ENCODE measurements around the gene ETHE1. TPM values are rescaled to one million over a fixed set of nuclear protein-coding genes. Genes with fewer than 3 reads are reported as not detected.

The ETHE1 gene
- total and polyA plus RNA-seq, 2 donors (not counting 1 experiment from before 2014, with no cell fraction given), result 16.0 to 39.4 TPM

DNA sequence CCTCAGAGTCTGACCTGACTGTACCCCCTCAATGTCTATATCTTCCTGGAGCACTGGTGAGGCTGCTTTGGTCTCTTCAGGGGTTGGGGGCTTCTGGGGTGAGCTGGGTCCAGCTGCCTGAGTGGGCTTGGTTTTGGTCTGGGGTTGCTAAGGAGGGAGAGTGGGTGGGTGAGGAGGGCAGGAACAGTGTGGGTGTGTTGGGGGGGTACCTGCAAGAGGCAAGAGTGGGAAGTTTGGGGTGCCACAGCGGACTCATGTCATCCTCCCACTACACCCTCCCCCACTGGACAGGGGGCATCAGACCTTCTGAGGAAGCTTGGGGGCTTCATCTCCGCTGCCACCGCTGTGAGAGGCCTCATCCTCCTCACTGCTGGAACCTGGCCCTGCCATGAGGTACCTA is 19.6 kb upstream of the ETHE1 start:
- Histone ChIP-seq H2AFZ (ENCODE audit: insufficient read depth, low read depth, low read length, poor library complexity, severe bottlenecking) (no peak overlapping the region), H3K4me1 (ENCODE audit: control insufficient read depth in 2 of 2, insufficient read depth in 2 of 2, low read length in 2 of 2) (no peaks in the 10 kb centered on the region), H3K27ac (ENCODE audit: low read length in 2 of 2) (no peak overlapping the region), H3K4me3 (ENCODE audit: control extremely low read depth in 1 of 5, extremely low read depth in 1 of 5, insufficient read depth in 1 of 5, low read depth in 2 of 5, low read length in 4 of 5) (no peak overlapping the region), H3K9me3 (ENCODE audit: control extremely low read depth in 1 of 3, control insufficient read depth in 2 of 3, insufficient read depth in 1 of 3, low read length in 2 of 3) (no peaks in the 10 kb centered on the region), H3K9ac (ENCODE audit: low read length) (no peak overlapping the region), H4K20me1 (ENCODE audit: control insufficient read depth, insufficient read depth, low read length, poor library complexity, severe bottlenecking) (no peaks in the 10 kb centered on the region), H3K79me2 (ENCODE audit: control insufficient read depth, insufficient read depth, low read length) (no peaks in the 10 kb centered on the region), H3K27me3 (replicated peaks in 1 of 4; ENCODE audit: control extremely low read depth in 1 of 4, control insufficient read depth in 3 of 4, insufficient read depth in 4 of 4, low read length in 3 of 4) (no peaks in the 10 kb centered on the region), H3K4me2 (replicated peaks; ENCODE audit: low read depth, low read length, poor library complexity, severe bottlenecking) (no peak overlapping the region), H3K36me3 (replicated peaks in 1 of 2; ENCODE audit: control extremely low read depth in 1 of 2, control insufficient read depth in 1 of 2, extremely low read depth in 1 of 2, insufficient read depth in 2 of 2, low read length in 1 of 2) (peaks cover 1 to 61% of the 10 kb centered on the region in 2 experiments)
- Mint-ChIP-seq H3K4me3 (no peak overlapping the region), H3K27me3 (no peaks in the 10 kb centered on the region), H3K9me3 (ENCODE audit: insufficient read depth) (no peaks in the 10 kb centered on the region), H3K27ac (no peak overlapping the region), H3K4me1 (no peaks in the 10 kb centered on the region)
- no peak for TF ChIP-seq EZH2 (IDR thresholded peaks at IDR 0.05; ENCODE audit: borderline replicate concordance, insufficient read depth, low read depth, low read length, poor library complexity, severe bottlenecking)
- no peak for TF ChIP-seq CTCF (IDR thresholded peaks at IDR 0.05)
- ChIA-PET POLR2A (interaction anchor here (0.7 kb wide), 1 partner anchor 230 kb away, joined by 4 read pairs; no protein-coding TSS in a partner anchor), CTCF (no interaction called here)
- no peak for DNase-seq
- intact Hi-C loops (cut with micrococcal nuclease), result no loop called here
- 100% methylated on average over 3 of the region's 3 CpGs for WGBS (ENCODE audit: insufficient coverage)
- ATAC-seq (ENCODE audit: low read depth), result no peak

- no peak overlapping the region for H3K27ac ChIP-seq (ENCODE audit: low read length in 2 of 2)
- no peaks in the 10 kb centered on the region for H3K4me1 ChIP-seq (ENCODE audit: control insufficient read depth in 2 of 2, insufficient read depth in 2 of 2, low read length in 2 of 2)
- H3K9me3 ChIP-seq (ENCODE audit: control extremely low read depth in 1 of 3, control insufficient read depth in 2 of 3, insufficient read depth in 1 of 3, low read length in 2 of 3), result no peaks in the 10 kb centered on the region
- H3K4me2 ChIP-seq (replicated peaks; ENCODE audit: low read depth, low read length, poor library complexity, severe bottlenecking), result no peak overlapping the region
- ChIA-PET POLR2A (no interaction called here), CTCF (no interaction called here)
- no peaks in the 10 kb centered on the region for H3K27me3 ChIP-seq (replicated peaks in 1 of 4; ENCODE audit: control extremely low read depth in 1 of 4, control insufficient read depth in 3 of 4, insufficient read depth in 4 of 4, low read length in 3 of 4)
- Mint-ChIP-seq H3K4me3 (no peak overlapping the region), H3K9me3 (ENCODE audit: insufficient read depth) (no peaks in the 10 kb centered on the region), H3K27ac (no peak overlapping the region), H3K4me1 (no peaks in the 10 kb centered on the region), H3K27me3 (no peaks in the 10 kb centered on the region)
- no peak for ATAC-seq (ENCODE audit: low read depth)
- peaks cover 1 to 56% of the 10 kb centered on the region in 2 experiments for H3K36me3 ChIP-seq (replicated peaks in 1 of 2; ENCODE audit: control extremely low read depth in 1 of 2, control insufficient read depth in 1 of 2, extremely low read depth in 1 of 2, insufficient read depth in 2 of 2, low read length in 1 of 2)
- WGBS (ENCODE audit: insufficient coverage), result 100% methylated on average over 2 of the region's 2 CpGs
- H2AFZ ChIP-seq (ENCODE audit: insufficient read depth, low read depth, low read length, poor library complexity, severe bottlenecking), result no peak overlapping the region
- no peaks in the 10 kb centered on the region for H4K20me1 ChIP-seq (ENCODE audit: control insufficient read depth, insufficient read depth, low read length, poor library complexity, severe bottlenecking)
- no peaks in the 10 kb centered on the region for H3K79me2 ChIP-seq (ENCODE audit: control insufficient read depth, insufficient read depth, low read length)
- no peak for DNase-seq
- no peak overlapping the region for H3K9ac ChIP-seq (ENCODE audit: low read length)
- H3K4me3 ChIP-seq (ENCODE audit: control extremely low read depth in 1 of 5, extremely low read depth in 1 of 5, insufficient read depth in 1 of 5, low read depth in 2 of 5, low read length in 4 of 5), result no peak overlapping the region
- TF ChIP-seq EZH2 (IDR thresholded peaks at IDR 0.05; ENCODE audit: borderline replicate concordance, insufficient read depth, low read depth, low read length, poor library complexity, severe bottlenecking), result no peak
- TF ChIP-seq CTCF (IDR thresholded peaks at IDR 0.05), result no peak
- intact Hi-C loops (cut with micrococcal nuclease), result no loop called here
Observed at GRCh38 chr19:43545981-43546380, 19.0 kb upstream of the ETHE1 start.

Data from B cell (primary cell).